NCI-H1436 treated with DMSO at 0.1 percent for 48 hours (cell line): ENCODE data around the gene PTGS2.

Source experiments
- DNase-seq: peaks from one replicate; lab custom pipeline; 2025; lab: John Stamatoyannopoulos, UW

The PTGS2 gene

GRCh38 chr1:186680245-186681061 is at the start of gene PTGS2:
TSS of gene PTGS2 (minus strand) at chr1:186680423. CDS start at chr1:186680290, 133 bp downstream.
- no peak for DNase-seq

- DNase-seq = no peak
These were observed 42.6 kb upstream of the PTGS2 start for GRCh38 chr1:186722711-186723309.

- no peak for DNase-seq
These were observed 37.1 kb upstream of the PTGS2 start for GRCh38 chr1:186717286-186717685.

- DNase-seq = no peak
These were observed 35.9 kb upstream of the PTGS2 start for GRCh38 chr1:186715887-186716809.

- no peak for DNase-seq
These were observed 30.5 kb upstream of the PTGS2 start for GRCh38 chr1:186710696-186711095.

GRCh38 chr1:186708694-186709097 is 28.5 kb upstream of the PTGS2 start:
- no peak for DNase-seq

- no peak for DNase-seq
These were observed 23.1 kb upstream of the PTGS2 start for GRCh38 chr1:186703209-186703766.

- no peak for DNase-seq
These were observed 20.5 kb upstream of the PTGS2 start for GRCh38 chr1:186700722-186701121.

GRCh38 chr1:186699519-186699918 is 19.3 kb upstream of the PTGS2 start:
- no peak for DNase-seq

GRCh38 chr1:186689907-186690306 is 9.7 kb upstream of the PTGS2 start:
- no peak for DNase-seq

GRCh38 chr1:186689376-186689775 is 9.2 kb upstream of the PTGS2 start:
- DNase-seq = no peak

- no peak for DNase-seq
These were observed 3.6 kb upstream of the PTGS2 start for GRCh38 chr1:186683652-186684410.

GRCh38 chr1:186682736-186683135 is 2.5 kb upstream of the PTGS2 start:
- DNase-seq = no peak

GRCh38 chr1:186681801-186682200 is 1.6 kb upstream of the PTGS2 start:
- DNase-seq = no peak

GRCh38 chr1:186681121-186681520 is 898 bp upstream of the PTGS2 start:
- DNase-seq = no peak

- no peak for DNase-seq
These were observed 339 bp downstream of the PTGS2 start for GRCh38 chr1:186679924-186680244.

- DNase-seq = no peak
These were observed 2.1 kb downstream of the PTGS2 start for GRCh38 chr1:186678155-186678554.

- DNase-seq = no peak
These were observed 7.6 kb downstream of the PTGS2 start for GRCh38 chr1:186672596-186672995.

GRCh38 chr1:186672131-186672530 is 8.1 kb downstream of the PTGS2 start:
- no peak for DNase-seq

- no peak for DNase-seq
These were observed 8.9 kb downstream of the PTGS2 start for GRCh38 chr1:186671136-186671825.
